ENCODE results near the gene REEP1. TPM values are rescaled to one million over a fixed set of nuclear protein-coding genes. Genes with fewer than 3 reads are reported as not detected.
"Not testable (repeated sequence)": the region's sequence is repeated elsewhere in the genome, so short reads cannot be mapped to it uniquely, and the experiment has no call there.

The REEP1 gene
- total RNA-seq, 4 donors from 2014 or later, result 9.7 to 24.5 (median 13.4) TPM

DNA sequence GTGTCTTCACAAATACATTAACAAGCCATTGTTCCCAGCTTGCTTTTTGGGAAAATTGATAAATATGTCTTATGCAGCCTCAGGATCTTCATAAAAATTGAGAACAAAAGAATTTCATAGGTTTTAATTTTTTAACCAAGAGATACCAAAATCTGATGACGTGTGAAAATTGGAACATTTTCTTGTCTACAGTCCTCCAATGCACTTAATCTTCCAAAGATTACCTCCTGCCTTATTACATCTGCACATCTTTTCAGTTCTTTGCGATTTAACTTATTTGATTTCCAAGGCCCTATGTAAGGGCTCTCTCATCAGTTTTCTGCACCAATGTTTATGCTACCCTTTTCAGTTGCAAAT, 135.1 kb downstream of the REEP1 start:
- Histone ChIP-seq H3K27me3 (no peaks in the 10 kb centered on the region), H3K36me3 (no peaks in the 10 kb centered on the region), H3K4me3 (no peak overlapping the region), H3K4me1 (no peaks in the 10 kb centered on the region), H3K27ac (no peak overlapping the region), H3K9me3 (no peaks in the 10 kb centered on the region)
- TF ChIP-seq, protein P1, sequence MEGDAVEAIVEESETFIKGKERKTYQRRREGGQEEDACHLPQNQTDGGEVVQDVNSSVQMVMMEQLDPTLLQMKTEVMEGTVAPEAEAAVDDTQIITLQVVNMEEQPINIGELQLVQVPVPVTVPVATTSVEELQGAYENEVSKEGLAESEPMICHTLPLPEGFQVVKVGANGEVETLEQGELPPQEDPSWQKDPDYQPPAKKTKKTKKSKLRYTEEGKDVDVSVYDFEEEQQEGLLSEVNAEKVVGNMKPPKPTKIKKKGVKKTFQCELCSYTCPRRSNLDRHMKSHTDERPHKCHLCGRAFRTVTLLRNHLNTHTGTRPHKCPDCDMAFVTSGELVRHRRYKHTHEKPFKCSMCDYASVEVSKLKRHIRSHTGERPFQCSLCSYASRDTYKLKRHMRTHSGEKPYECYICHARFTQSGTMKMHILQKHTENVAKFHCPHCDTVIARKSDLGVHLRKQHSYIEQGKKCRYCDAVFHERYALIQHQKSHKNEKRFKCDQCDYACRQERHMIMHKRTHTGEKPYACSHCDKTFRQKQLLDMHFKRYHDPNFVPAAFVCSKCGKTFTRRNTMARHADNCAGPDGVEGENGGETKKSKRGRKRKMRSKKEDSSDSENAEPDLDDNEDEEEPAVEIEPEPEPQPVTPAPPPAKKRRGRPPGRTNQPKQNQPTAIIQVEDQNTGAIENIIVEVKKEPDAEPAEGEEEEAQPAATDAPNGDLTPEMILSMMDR (IDR thresholded peaks at IDR 0.05), result no peak
- no peak for TF ChIP-seq POLR2A (IDR thresholded peaks at IDR 0.05)
- no peak for DNase-seq
- intact Hi-C loops (cut with DNase I; ENCODE audit: low total_unique reads), result no loop called here

DNA sequence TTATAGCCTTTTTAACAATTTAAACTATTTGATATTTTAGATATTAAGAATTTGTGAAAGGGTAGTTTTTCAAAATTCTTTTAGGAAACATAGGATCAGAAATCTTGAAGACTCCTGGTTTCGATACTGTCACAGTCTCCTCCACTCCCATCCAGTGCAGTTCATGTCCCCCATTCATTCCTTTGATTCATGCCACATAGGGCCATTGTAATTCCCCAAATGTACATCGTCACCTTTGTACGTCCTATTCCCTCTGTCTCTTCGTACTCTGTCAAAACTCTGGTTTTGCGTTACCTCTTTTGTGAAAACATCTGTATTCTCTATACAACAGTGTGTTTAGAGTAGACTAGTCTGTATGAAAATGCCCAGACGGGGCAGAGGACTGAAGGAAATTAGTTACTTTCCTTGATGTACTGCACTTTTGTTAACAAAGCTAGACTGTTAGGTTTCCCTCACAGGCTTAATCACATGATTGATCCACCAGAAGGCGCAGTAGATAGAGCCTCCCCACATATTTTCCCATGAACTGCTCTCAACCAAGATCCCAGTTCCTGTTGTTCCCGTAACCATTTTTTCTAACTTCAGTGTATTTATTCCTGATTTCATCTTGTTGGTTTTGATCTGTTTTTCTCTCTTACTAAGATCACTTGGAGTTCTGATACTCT, 135.6 kb downstream of the REEP1 start:
- H3K4me1 ChIP-seq, result no peaks in the 10 kb centered on the region
- no peak for DNase-seq
- intact Hi-C loops (cut with DNase I; ENCODE audit: low total_unique reads), result no loop called here
- H3K9me3 ChIP-seq, result no peaks in the 10 kb centered on the region
- TF ChIP-seq, protein P1 (IDR thresholded peaks at IDR 0.05), result no peak
- no peak for TF ChIP-seq POLR2A (IDR thresholded peaks at IDR 0.05)
- no peaks in the 10 kb centered on the region for H3K36me3 ChIP-seq
- H3K27me3 ChIP-seq, result no peaks in the 10 kb centered on the region
- H3K4me3 ChIP-seq, result no peak overlapping the region
- H3K27ac ChIP-seq, result no peak overlapping the region

DNA sequence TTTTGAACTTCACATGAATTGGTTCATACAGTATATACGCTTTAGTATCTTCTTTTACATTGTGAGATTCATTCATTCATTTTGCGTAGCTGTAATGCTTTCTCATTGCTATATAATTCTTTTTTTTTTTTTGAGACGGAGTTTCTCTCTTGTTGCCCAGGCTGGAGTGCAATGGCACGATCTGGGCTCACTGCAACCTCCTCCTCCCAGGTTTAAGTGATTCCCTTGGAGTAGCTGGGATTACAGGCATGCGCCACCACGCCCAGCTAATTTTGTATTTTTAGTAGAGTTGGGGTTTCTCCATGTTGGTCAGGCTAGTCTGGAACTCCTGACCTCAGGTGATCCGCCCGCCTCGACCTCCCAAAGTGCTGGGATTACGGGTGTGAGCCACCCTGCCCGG, 136.9 kb downstream of the REEP1 start:
- intact Hi-C loops (cut with DNase I; ENCODE audit: low total_unique reads); H3K27me3 ChIP-seq; H3K27ac ChIP-seq; H3K9me3 ChIP-seq; H3K4me1 ChIP-seq; H3K4me3 ChIP-seq; H3K36me3 ChIP-seq; DNase-seq: not testable (repeated sequence)

DNA sequence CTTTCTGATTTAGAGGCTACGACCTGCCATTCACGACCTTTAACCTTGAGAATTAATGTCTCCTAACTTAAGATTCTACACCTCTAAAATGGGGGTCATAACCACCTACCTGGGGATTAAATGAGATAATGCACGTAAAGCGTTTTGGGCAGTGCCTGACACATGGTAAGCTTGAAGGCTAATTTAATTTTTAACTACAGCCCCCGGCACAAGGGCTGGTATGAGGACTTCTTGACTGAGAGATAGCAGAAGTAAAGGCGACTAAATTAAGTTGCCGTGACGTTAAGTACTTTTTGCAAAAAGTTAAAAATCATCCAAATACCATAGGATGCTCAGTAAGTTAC, 137.6 kb downstream of the REEP1 start:
- no peaks in the 10 kb centered on the region for H3K4me1 ChIP-seq
- H3K36me3 ChIP-seq, result no peaks in the 10 kb centered on the region
- peak overlapping the region; percentile 50 to 64 for H3K4me3 ChIP-seq
- intact Hi-C loops (cut with DNase I; ENCODE audit: low total_unique reads), result no loop called here
- no peaks in the 10 kb centered on the region for H3K27me3 ChIP-seq
- no peak for DNase-seq
- TF ChIP-seq, protein P1 (IDR thresholded peaks at IDR 0.05), result no peak
- TF ChIP-seq POLR2A (IDR thresholded peaks at IDR 0.05), result no peak
- peak overlapping the region; percentile 71 to 81 for H3K27ac ChIP-seq
- H3K9me3 ChIP-seq, result no peaks in the 10 kb centered on the region

DNA sequence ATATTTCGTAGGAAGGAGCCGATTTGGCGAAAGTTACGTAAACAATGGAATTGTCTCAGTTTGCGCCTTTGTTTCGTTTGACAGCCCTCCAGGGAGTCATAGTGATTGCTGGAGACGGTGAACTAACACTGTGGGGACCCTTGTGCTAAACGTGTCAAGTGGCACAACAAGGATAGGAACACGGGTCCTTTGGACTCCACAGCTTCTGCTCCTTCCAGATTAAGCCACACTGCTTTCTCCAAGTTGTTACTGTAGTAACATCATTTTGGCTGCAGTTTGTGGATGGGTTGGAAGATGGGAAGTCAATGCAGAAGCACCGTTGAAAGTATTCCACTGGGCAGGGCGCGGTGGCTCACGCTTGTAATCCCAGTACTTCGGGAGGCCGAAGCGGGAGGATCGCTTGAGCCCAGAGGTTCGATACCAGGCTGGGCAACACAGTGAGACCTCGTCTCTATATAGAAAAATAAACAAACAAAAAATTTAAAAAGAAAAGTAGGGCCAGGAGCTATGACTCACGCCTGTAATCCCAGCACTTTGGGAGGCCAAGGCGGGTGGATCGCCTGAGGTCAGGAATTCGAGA, 141.5 kb downstream of the REEP1 start:
- peak overlapping the region; percentile 98 to 99 for H3K27ac ChIP-seq
- intact Hi-C loops (cut with DNase I; ENCODE audit: low total_unique reads), result no loop called here
- DNase-seq, result no peak
- H3K27me3 ChIP-seq, result no peaks in the 10 kb centered on the region
- no peaks in the 10 kb centered on the region for H3K9me3 ChIP-seq
- H3K36me3 ChIP-seq, result no peaks in the 10 kb centered on the region
- peaks cover 0 to 7% of the 10 kb centered on the region in 2 donors for H3K4me1 ChIP-seq
- H3K4me3 ChIP-seq, result peak overlapping the region; percentile 94 to 97
- TF ChIP-seq, protein P1 (IDR thresholded peaks at IDR 0.05), result no peak

All from uterus (tissue), 4 donors.